ENCODE measurements around the gene LRIG2.

Gene LRIG2

DNA sequence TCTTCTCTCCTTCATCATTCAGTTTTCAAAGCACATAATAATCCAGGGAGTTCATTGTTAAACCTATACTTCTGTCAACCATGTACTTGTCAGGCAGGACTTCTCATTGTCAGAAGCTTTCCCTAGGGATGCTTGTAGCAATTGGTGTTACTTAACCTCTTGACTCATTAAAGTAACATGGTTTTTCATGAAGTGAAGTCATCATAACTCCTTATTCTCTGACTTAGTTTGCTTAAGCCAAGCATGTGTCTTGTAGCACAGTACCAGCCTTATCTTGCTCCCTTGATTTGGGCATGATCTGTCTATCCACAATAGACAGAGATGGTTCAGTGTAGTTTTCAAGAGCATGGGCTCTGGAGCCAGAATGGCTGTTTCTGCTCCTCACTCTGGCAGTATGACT, 45.3 kb downstream of the LRIG2 start:
- Histone ChIP-seq H3K9ac (ENCODE audit: low read depth, low read length, poor library complexity, severe bottlenecking) (no peak overlapping the region), H3K9me2 (replicated peaks; ENCODE audit: low read depth, low read length) (no peaks in the 10 kb centered on the region), H3K79me2 (ENCODE audit: insufficient read depth, low read length) (no peaks in the 10 kb centered on the region), H3F3A (ENCODE audit: low read depth) (no peaks in the 10 kb centered on the region), H3K27me3 (ENCODE audit: insufficient read depth, low read length, poor library complexity, severe bottlenecking) (no peaks in the 10 kb centered on the region), H3K4me2 (ENCODE audit: low read depth, low read length, poor library complexity, severe bottlenecking) (no peak overlapping the region), H3K4me1 (ENCODE audit: insufficient read depth, low read length, poor library complexity, severe bottlenecking) (no peaks in the 10 kb centered on the region), H3K36me3 (ENCODE audit: insufficient read depth, low read length) (peaks cover 73% of the 10 kb centered on the region), H3K9me3 (ENCODE audit: insufficient read depth, low read depth, low read length) (no peaks in the 10 kb centered on the region), H4K20me1 (ENCODE audit: insufficient read depth, low read length, poor library complexity, severe bottlenecking) (no peaks in the 10 kb centered on the region), H3K4me3 (ENCODE audit: low read length, poor library complexity, severe bottlenecking) (no peak overlapping the region), H2AFZ (ENCODE audit: low read length) (no peak overlapping the region)
- no peak for TF ChIP-seq EZH2phosphoT487 (IDR thresholded peaks at IDR 0.05; ENCODE audit: borderline replicate concordance)
- TF ChIP-seq, protein P1, sequence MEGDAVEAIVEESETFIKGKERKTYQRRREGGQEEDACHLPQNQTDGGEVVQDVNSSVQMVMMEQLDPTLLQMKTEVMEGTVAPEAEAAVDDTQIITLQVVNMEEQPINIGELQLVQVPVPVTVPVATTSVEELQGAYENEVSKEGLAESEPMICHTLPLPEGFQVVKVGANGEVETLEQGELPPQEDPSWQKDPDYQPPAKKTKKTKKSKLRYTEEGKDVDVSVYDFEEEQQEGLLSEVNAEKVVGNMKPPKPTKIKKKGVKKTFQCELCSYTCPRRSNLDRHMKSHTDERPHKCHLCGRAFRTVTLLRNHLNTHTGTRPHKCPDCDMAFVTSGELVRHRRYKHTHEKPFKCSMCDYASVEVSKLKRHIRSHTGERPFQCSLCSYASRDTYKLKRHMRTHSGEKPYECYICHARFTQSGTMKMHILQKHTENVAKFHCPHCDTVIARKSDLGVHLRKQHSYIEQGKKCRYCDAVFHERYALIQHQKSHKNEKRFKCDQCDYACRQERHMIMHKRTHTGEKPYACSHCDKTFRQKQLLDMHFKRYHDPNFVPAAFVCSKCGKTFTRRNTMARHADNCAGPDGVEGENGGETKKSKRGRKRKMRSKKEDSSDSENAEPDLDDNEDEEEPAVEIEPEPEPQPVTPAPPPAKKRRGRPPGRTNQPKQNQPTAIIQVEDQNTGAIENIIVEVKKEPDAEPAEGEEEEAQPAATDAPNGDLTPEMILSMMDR (conservative IDR thresholded peaks at IDR 0.05; ENCODE audit: low read length), result no peak

DNA sequence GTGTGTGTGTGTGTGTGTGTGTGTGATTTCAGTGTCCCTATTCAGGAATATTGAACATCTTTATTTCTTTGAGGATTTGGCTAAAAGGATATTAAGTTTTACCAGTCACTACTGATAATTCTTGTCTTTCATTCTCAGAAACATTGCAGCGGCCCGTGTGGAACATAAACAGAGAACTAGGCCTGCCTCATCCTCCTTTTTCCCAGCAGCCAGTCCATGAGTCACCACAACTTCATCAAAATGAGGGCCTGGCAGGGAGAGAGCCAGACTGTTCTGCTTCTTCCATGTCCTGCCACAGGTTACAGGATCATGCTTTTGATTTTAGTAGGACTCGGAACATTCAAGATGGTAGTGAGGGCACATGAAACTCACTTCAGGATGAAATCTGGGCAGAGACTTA, 50.7 kb downstream of the LRIG2 start:
- Histone ChIP-seq H3K9me3 (ENCODE audit: insufficient read depth, low read depth, low read length) (no peaks in the 10 kb centered on the region), H3K9me2 (replicated peaks; ENCODE audit: low read depth, low read length) (no peaks in the 10 kb centered on the region), H3F3A (ENCODE audit: low read depth) (no peaks in the 10 kb centered on the region), H3K4me3 (ENCODE audit: low read length, poor library complexity, severe bottlenecking) (no peak overlapping the region), H3K4me1 (ENCODE audit: insufficient read depth, low read length, poor library complexity, severe bottlenecking) (no peaks in the 10 kb centered on the region), H3K36me3 (ENCODE audit: insufficient read depth, low read length) (peaks cover 71% of the 10 kb centered on the region), H3K79me2 (ENCODE audit: insufficient read depth, low read length) (no peaks in the 10 kb centered on the region), H2AFZ (ENCODE audit: low read length) (no peak overlapping the region), H4K20me1 (ENCODE audit: insufficient read depth, low read length, poor library complexity, severe bottlenecking) (no peaks in the 10 kb centered on the region), H3K9ac (ENCODE audit: low read depth, low read length, poor library complexity, severe bottlenecking) (no peak overlapping the region), H3K27me3 (ENCODE audit: insufficient read depth, low read length, poor library complexity, severe bottlenecking) (no peaks in the 10 kb centered on the region), H3K4me2 (ENCODE audit: low read depth, low read length, poor library complexity, severe bottlenecking) (no peak overlapping the region)
- TF ChIP-seq, protein P1 (conservative IDR thresholded peaks at IDR 0.05; ENCODE audit: low read length), result no peak
- TF ChIP-seq EZH2phosphoT487 (IDR thresholded peaks at IDR 0.05; ENCODE audit: borderline replicate concordance), result no peak

DNA sequence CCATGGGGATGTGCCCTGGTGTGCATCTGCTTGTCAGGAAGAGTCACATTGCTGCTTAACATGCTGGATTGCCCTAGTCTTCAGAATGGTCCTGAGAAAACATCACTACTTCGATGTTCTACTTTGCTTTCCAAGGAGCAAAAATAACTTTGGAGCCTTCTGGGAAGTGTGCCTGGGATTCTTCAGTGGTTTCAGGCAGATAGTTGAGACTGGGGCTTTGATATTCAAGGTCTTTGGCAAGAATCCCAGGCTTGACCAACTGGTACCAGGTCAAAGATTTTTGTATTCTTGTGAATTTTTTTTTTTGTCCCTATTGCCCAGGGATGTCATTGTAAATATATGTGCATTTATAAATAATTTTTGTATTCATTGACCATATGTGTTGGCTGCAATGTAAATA, 51.4 kb downstream of the LRIG2 start:
- Histone ChIP-seq H3K4me2 (ENCODE audit: low read depth, low read length, poor library complexity, severe bottlenecking) (no peak overlapping the region), H3K4me1 (ENCODE audit: insufficient read depth, low read length, poor library complexity, severe bottlenecking) (no peaks in the 10 kb centered on the region), H4K20me1 (ENCODE audit: insufficient read depth, low read length, poor library complexity, severe bottlenecking) (no peaks in the 10 kb centered on the region), H3K4me3 (ENCODE audit: low read length, poor library complexity, severe bottlenecking) (no peak overlapping the region), H3F3A (ENCODE audit: low read depth) (no peaks in the 10 kb centered on the region), H3K9ac (ENCODE audit: low read depth, low read length, poor library complexity, severe bottlenecking) (no peak overlapping the region), H3K79me2 (ENCODE audit: insufficient read depth, low read length) (no peaks in the 10 kb centered on the region), H3K9me2 (replicated peaks; ENCODE audit: low read depth, low read length) (no peaks in the 10 kb centered on the region), H3K36me3 (ENCODE audit: insufficient read depth, low read length) (peaks cover 65% of the 10 kb centered on the region), H3K27me3 (ENCODE audit: insufficient read depth, low read length, poor library complexity, severe bottlenecking) (no peaks in the 10 kb centered on the region), H3K9me3 (ENCODE audit: insufficient read depth, low read depth, low read length) (no peaks in the 10 kb centered on the region), H2AFZ (ENCODE audit: low read length) (no peak overlapping the region)
- no peak for TF ChIP-seq EZH2phosphoT487 (IDR thresholded peaks at IDR 0.05; ENCODE audit: borderline replicate concordance)
- TF ChIP-seq, protein P1 (conservative IDR thresholded peaks at IDR 0.05; ENCODE audit: low read length), result no peak

Measured in Loucy (cell line).